Endothelial cell of umbilical vein (primary cell): ENCODE results near the gene RALB.

Experiments used
- MYC ChIP-seq: IDR thresholded peaks from one replicate; pipeline ENCODE4 v1.6.1; 2011; ENCODE audit warnings: mild to moderate bottlenecking, low read depth, low read length
- POLR2A ChIP-seq: IDR thresholded peaks from 2 replicates; pipeline ENCODE4 v1.6.1; 2012; ENCODE audit warnings: low read depth, mild to moderate bottlenecking, control low read depth, low read length
- POLR2AphosphoS5 ChIP-seq: IDR thresholded peaks from 2 replicates; pipeline ENCODE4 v1.6.1; 2012; ENCODE audit warnings: low read depth, mild to moderate bottlenecking, control low read depth, low read length, moderate library complexity; ENCODE audit not compliant: insufficient read depth
- TF ChIP-seq, protein P1 (sequence below), 2 donors: IDR thresholded peaks; 1 replicate in 1 of 2; 2 replicates in 1 of 2; pipeline ENCODE4 v1.5.1; 2011; ENCODE audit warnings: low read length in 2 of 2, mild to moderate bottlenecking in 2 of 2, moderate library complexity in 2 of 2, control low read depth in 1 of 2, inconsistent platforms in 1 of 2, low read depth in 1 of 2; ENCODE audit not compliant: insufficient read depth in 1 of 2; ENCODE audit errors: extremely low read depth in 1 of 2

DNA sequence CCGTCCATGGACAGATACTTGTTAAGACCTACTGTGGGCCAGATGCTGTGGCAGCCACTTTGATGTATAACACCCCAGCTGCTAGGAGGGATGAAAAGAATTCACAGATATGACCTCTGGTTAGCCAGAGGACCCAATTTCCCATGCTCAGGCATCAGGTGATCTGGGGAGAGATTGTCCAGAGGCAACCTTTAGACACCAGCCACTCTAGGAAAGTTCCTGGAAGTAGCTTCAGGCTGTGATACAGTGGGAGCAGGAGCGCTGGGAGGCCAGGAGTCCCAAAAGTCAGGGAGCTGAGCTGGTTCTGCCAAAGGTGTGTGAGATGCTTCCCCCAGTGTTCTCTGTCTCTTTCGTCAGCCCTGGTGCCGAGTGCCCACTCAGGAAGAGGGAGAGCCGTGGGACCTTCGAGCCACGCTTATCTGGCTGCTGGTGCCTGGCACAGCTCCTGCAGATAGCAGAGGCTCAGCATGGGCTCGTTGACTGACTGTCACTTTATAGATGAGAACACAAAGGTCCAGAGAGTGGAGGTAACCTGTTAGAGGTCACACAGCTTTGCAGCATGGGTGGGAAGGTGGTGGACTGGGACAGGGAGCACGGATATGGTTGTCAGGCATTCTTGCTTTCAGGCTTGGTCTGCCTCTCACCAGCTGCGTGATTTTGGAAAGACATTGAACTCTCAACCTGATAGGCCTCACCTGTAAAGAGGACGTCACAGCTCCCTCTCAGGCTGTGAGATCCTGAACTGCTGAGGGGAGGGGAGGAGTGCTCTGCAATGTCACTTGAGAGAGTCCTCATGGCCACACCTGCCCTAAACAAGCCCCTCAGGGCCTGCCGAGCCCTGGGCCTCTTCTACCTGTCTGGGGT, 7.8 kb upstream of the RALB start:
- TF ChIP-seq MYC (no peak), POLR2A (no peak), POLR2AphosphoS5 (no peak)
- TF ChIP-seq, protein P1, sequence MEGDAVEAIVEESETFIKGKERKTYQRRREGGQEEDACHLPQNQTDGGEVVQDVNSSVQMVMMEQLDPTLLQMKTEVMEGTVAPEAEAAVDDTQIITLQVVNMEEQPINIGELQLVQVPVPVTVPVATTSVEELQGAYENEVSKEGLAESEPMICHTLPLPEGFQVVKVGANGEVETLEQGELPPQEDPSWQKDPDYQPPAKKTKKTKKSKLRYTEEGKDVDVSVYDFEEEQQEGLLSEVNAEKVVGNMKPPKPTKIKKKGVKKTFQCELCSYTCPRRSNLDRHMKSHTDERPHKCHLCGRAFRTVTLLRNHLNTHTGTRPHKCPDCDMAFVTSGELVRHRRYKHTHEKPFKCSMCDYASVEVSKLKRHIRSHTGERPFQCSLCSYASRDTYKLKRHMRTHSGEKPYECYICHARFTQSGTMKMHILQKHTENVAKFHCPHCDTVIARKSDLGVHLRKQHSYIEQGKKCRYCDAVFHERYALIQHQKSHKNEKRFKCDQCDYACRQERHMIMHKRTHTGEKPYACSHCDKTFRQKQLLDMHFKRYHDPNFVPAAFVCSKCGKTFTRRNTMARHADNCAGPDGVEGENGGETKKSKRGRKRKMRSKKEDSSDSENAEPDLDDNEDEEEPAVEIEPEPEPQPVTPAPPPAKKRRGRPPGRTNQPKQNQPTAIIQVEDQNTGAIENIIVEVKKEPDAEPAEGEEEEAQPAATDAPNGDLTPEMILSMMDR (IDR thresholded peaks at IDR 0.05; ENCODE audit: extremely low read depth in 1 of 2, insufficient read depth in 1 of 2, low read depth in 1 of 2, low read length in 2 of 2), result no peak
